ENCODE measurements around the gene GFRA1.

DNA sequence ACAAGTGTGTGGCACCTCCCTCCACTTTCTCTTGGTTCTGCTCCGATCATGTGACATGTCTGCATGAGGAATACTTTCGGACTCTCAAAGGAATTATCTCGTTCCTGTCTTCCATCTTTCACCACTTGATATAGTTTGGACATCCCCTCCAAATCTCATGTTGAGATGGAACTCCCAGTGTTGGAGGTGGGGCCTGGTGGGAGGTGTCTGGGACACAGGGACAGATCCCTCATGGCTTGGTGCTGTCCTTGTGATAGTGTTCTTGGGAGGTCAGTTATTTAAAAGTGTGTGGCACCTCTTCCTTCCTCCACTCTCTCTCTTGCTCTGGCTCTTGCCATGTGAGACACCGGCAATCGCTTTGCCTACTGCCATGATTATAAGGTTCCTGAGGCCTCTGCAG, 166.4 kb downstream of the GFRA1 start:
- TF ChIP-seq, protein P1, sequence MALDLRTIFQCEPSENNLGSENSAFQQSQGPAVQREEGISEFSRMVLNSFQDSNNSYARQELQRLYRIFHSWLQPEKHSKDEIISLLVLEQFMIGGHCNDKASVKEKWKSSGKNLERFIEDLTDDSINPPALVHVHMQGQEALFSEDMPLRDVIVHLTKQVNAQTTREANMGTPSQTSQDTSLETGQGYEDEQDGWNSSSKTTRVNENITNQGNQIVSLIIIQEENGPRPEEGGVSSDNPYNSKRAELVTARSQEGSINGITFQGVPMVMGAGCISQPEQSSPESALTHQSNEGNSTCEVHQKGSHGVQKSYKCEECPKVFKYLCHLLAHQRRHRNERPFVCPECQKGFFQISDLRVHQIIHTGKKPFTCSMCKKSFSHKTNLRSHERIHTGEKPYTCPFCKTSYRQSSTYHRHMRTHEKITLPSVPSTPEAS (tag by site-specific recombination; IDR thresholded peaks at IDR 0.05) = no peak
- TF ChIP-seq, protein P2, sequence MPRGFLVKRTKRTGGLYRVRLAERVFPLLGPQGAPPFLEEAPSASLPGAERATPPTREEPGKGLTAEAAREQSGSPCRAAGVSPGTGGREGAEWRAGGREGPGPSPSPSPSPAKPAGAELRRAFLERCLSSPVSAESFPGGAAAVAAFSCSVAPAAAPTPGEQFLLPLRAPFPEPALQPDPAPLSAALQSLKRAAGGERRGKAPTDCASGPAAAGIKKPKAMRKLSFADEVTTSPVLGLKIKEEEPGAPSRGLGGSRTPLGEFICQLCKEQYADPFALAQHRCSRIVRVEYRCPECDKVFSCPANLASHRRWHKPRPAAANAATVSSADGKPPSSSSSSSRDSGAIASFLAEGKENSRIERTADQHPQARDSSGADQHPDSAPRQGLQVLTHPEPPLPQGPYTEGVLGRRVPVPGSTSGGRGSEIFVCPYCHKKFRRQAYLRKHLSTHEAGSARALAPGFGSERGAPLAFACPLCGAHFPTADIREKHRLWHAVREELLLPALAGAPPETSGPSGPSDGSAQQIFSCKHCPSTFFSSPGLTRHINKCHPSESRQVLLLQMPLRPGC (tag by site-specific recombination; IDR thresholded peaks at IDR 0.05) = no peak
- TF ChIP-seq CTCF (tag by site-specific recombination; IDR thresholded peaks at IDR 0.05) = no peak
- no peak for TF ChIP-seq ZNF335 (tag by site-specific recombination; conservative IDR thresholded peaks at IDR 0.05)
- TF ChIP-seq PRDM1 (tag by site-specific recombination; IDR thresholded peaks at IDR 0.05) = no peak
- no peak for TF ChIP-seq ZNF580 (tag by site-specific recombination; IDR thresholded peaks at IDR 0.05)
- no peak for TF ChIP-seq YY1 (tag by site-specific recombination; IDR thresholded peaks at IDR 0.05)
- TF ChIP-seq TRIM28 (IDR thresholded peaks at IDR 0.05; ENCODE audit: borderline replicate concordance, low read length) = no peak
- TF ChIP-seq ZNF664 (tag by site-specific recombination; IDR thresholded peaks at IDR 0.05) = no peak
- no peak for TF ChIP-seq ZNF24 (tag by site-specific recombination; IDR thresholded peaks at IDR 0.05)
- TF ChIP-seq SCRT2 (tag by site-specific recombination; IDR thresholded peaks at IDR 0.05) = no peak

Measured in HEK293 (cell line).